Urothelium cell line (cell line): ENCODE measurements around the gene MARK3.

Experiments used
- DNase-seq: peaks from one replicate; pipeline ENCODE4 v3.0.0; 2011; ENCODE audit warnings: low spot score, mixed read lengths
- FAIRE-seq: peaks from 2 replicates; lab custom pipeline; 2011; peaks lifted over from hg19 to GRCh38; lab: Jason Lieb, UNC

Gene MARK3

GRCh38 chr14:103432627-103433026 lies 47.4 kb downstream of the MARK3 start:
- DNase-seq, result no peak
- FAIRE-seq, result no peak

GRCh38 chr14:103433916-103434563 lies 48.8 kb downstream of the MARK3 start:
- no peak for DNase-seq
- no peak for FAIRE-seq

- DNase-seq, result no peak
- no peak for FAIRE-seq
These were observed 49.7 kb downstream of the MARK3 start for GRCh38 chr14:103434868-103435442.

GRCh38 chr14:103436533-103436932 lies 51.3 kb downstream of the MARK3 start:
- FAIRE-seq (no peak), DNase-seq (no peak)

GRCh38 chr14:103442288-103442687 lies 57.1 kb downstream of the MARK3 start:
- no peak for DNase-seq

GRCh38 chr14:103443111-103443510 lies 57.9 kb downstream of the MARK3 start:
- no peak for FAIRE-seq
- DNase-seq, result no peak

More at GRCh38 chr14:103442288-103442687, 57.1 kb downstream of the MARK3 start:
- no peak for FAIRE-seq

- no peak for FAIRE-seq
- no peak for DNase-seq
These were observed 59.8 kb downstream of the MARK3 start for GRCh38 chr14:103444837-103445524.

GRCh38 chr14:103445806-103446205 lies 60.6 kb downstream of the MARK3 start:
- DNase-seq (no peak), FAIRE-seq (no peak)

GRCh38 chr14:103448097-103448496 lies 62.9 kb downstream of the MARK3 start:
- FAIRE-seq (no peak), DNase-seq (no peak)

GRCh38 chr14:103449634-103450161 lies 64.5 kb downstream of the MARK3 start:
- FAIRE-seq (no peak), DNase-seq (no peak)

GRCh38 chr14:103450416-103450815 lies 65.2 kb downstream of the MARK3 start:
- no peak for DNase-seq
- FAIRE-seq, result no peak

GRCh38 chr14:103451401-103451800 lies 66.2 kb downstream of the MARK3 start:
- DNase-seq, result no peak
- FAIRE-seq, result no peak

GRCh38 chr14:103453791-103454190 lies 68.6 kb downstream of the MARK3 start:
- DNase-seq, result no peak
- no peak for FAIRE-seq

GRCh38 chr14:103456167-103456835 lies 71.1 kb downstream of the MARK3 start:
- FAIRE-seq (no peak), DNase-seq (no peak)

- FAIRE-seq (no peak), DNase-seq (no peak)
These were observed 75.2 kb downstream of the MARK3 start for GRCh38 chr14:103460415-103460814.

- no peak for FAIRE-seq
These were observed 77.9 kb downstream of the MARK3 start for GRCh38 chr14:103463149-103463548.

GRCh38 chr14:103463851-103464250 lies 78.6 kb downstream of the MARK3 start:
- DNase-seq, result no peak
- no peak for FAIRE-seq

More at GRCh38 chr14:103463149-103463548, 77.9 kb downstream of the MARK3 start:
- DNase-seq, result no peak

- DNase-seq (no peak), FAIRE-seq (no peak)
These were observed 87.7 kb downstream of the MARK3 start for GRCh38 chr14:103472939-103473338.

GRCh38 chr14:103474893-103475292 lies 89.7 kb downstream of the MARK3 start:
- DNase-seq (no peak), FAIRE-seq (no peak)

- no peak for FAIRE-seq
- DNase-seq, result no peak
These were observed 90.8 kb downstream of the MARK3 start for GRCh38 chr14:103476065-103476464.

- FAIRE-seq (no peak), DNase-seq (no peak)
These were observed 91.4 kb downstream of the MARK3 start for GRCh38 chr14:103476631-103477030.
